ENCODE data around the gene CD55.

- TF ChIP-seq ZFYVE20 (CRISPR knock-in tag; IDR thresholded peaks at IDR 0.05; ENCODE audit: borderline replicate concordance, low read depth): no peak
- TF ChIP-seq ERF (CRISPR knock-in tag; IDR thresholded peaks at IDR 0.05): no peak
- TF ChIP-seq YY1 (IDR thresholded peaks at IDR 0.05; ENCODE audit: insufficient read depth, insufficient replicate concordance, low read depth, low read length): no peak
- no peak for TF ChIP-seq FOXM1 (CRISPR knock-in tag; IDR thresholded peaks at IDR 0.05)
Observed at GRCh38 chr1:207306023-207306422, 15.5 kb upstream of the CD55 start.
